Inflammatory macrophage treated with lipopolysaccharide for 1 hour (primary cell): ENCODE measurements around the gene AHI1.

Source experiments
- DNase-seq, 2 donors: peaks; one replicate each; pipeline ENCODE4 v3.0.0-alpha.2; 2020 to 2022

AHI1 gene

GRCh38 chr6:135323979-135324378 lies 173.6 kb downstream of the AHI1 start:
- DNase-seq = no peak

- DNase-seq = no peak
Measured at GRCh38 chr6:135323202-135323668, 174.3 kb downstream of the AHI1 start.

- DNase-seq = no peak
Measured at GRCh38 chr6:135322427-135323201, 174.9 kb downstream of the AHI1 start.

- no peak for DNase-seq
Measured at GRCh38 chr6:135320721-135321621, 176.6 kb downstream of the AHI1 start.

GRCh38 chr6:135319819-135320218 lies 177.7 kb downstream of the AHI1 start:
- DNase-seq = no peak

- DNase-seq = no peak
Measured at GRCh38 chr6:135318738-135319469, 178.6 kb downstream of the AHI1 start.

GRCh38 chr6:135314543-135314942 lies 183.0 kb downstream of the AHI1 start:
- DNase-seq = no peak

GRCh38 chr6:135311446-135312200 lies 185.9 kb downstream of the AHI1 start:
- no peak for DNase-seq

GRCh38 chr6:135310291-135310690 lies 187.2 kb downstream of the AHI1 start:
- DNase-seq = peak; percentile 31 to 49

GRCh38 chr6:135306740-135307420 lies 190.7 kb downstream of the AHI1 start:
- DNase-seq = peak; percentile 33 to 36

- DNase-seq = no peak
Measured at GRCh38 chr6:135306166-135306565, 191.4 kb downstream of the AHI1 start.

- DNase-seq = no peak
Measured at GRCh38 chr6:135305684-135306083, 191.9 kb downstream of the AHI1 start.

GRCh38 chr6:135304883-135305282 lies 192.7 kb downstream of the AHI1 start:
- no peak for DNase-seq

- no peak for DNase-seq
Measured at GRCh38 chr6:135301304-135301703, 196.2 kb downstream of the AHI1 start.

- no peak for DNase-seq
Measured at GRCh38 chr6:135300576-135300975, 197.0 kb downstream of the AHI1 start.

- no peak for DNase-seq
Measured at GRCh38 chr6:135299256-135299655, 198.3 kb downstream of the AHI1 start.

GRCh38 chr6:135298455-135298854 lies 199.1 kb downstream of the AHI1 start:
- peak in 1 of 2 donors; percentile 32 for DNase-seq

- DNase-seq = no peak
Measured at GRCh38 chr6:135296715-135297114, 200.8 kb downstream of the AHI1 start.

GRCh38 chr6:135295085-135295484 lies 202.5 kb downstream of the AHI1 start:
- no peak for DNase-seq

- no peak for DNase-seq
Measured at GRCh38 chr6:135291288-135292076, 206.1 kb downstream of the AHI1 start.

- no peak for DNase-seq
Measured at GRCh38 chr6:135289816-135290215, 207.7 kb downstream of the AHI1 start.
